Measurements from ENCODE around the gene FRS2.
"Not testable (repeated sequence)": the region's sequence is repeated elsewhere in the genome, so short reads cannot be mapped to it uniquely, and the experiment has no call there.

Gene FRS2

GRCh38 chr12:69588527-69588926 is 118.3 kb downstream of the FRS2 start:
- DNase-seq: no peak

- no peak for DNase-seq
Measured at GRCh38 chr12:69589082-69589481, 118.9 kb downstream of the FRS2 start.

GRCh38 chr12:69595689-69596088 is 125.5 kb downstream of the FRS2 start:
- DNase-seq: no peak

GRCh38 chr12:69598174-69598753 is 128.1 kb downstream of the FRS2 start:
- no peak for DNase-seq

- DNase-seq: no peak
Measured at GRCh38 chr12:69600804-69601203, 130.6 kb downstream of the FRS2 start.

GRCh38 chr12:69601962-69602685 is 131.9 kb downstream of the FRS2 start:
- no peak for DNase-seq

- no peak for DNase-seq
Measured at GRCh38 chr12:69602954-69603353, 132.8 kb downstream of the FRS2 start.

- DNase-seq: not testable (repeated sequence)
Measured at GRCh38 chr12:69603556-69603955, 133.4 kb downstream of the FRS2 start.

- not testable (repeated sequence) for DNase-seq
Measured at GRCh38 chr12:69604275-69604674, 134.1 kb downstream of the FRS2 start.

GRCh38 chr12:69608114-69608513 is 137.9 kb downstream of the FRS2 start:
- no peak for DNase-seq

- no peak for DNase-seq
Measured at GRCh38 chr12:69610126-69610525, 139.9 kb downstream of the FRS2 start.

GRCh38 chr12:69610729-69611128 is 140.5 kb downstream of the FRS2 start, which contains the start of gene LRRC10:
Gene LRRC10, minus strand, starts transcription at chr12:69610907. Its CDS starts 69 bp downstream, at chr12:69610838.
- DNase-seq: no peak

- no peak for DNase-seq
Measured at GRCh38 chr12:69613351-69613750, 143.2 kb downstream of the FRS2 start.

GRCh38 chr12:69616025-69616424 is 145.8 kb downstream of the FRS2 start:
- DNase-seq: no peak

- no peak for DNase-seq
Measured at GRCh38 chr12:69619050-69619449, 148.9 kb downstream of the FRS2 start.

GRCh38 chr12:69620077-69620476 is 149.9 kb downstream of the FRS2 start:
- no peak for DNase-seq

- DNase-seq: no peak
Measured at GRCh38 chr12:69620921-69621320, 150.7 kb downstream of the FRS2 start.

- DNase-seq: no peak
Measured at GRCh38 chr12:69621551-69621950, 151.4 kb downstream of the FRS2 start.

GRCh38 chr12:69623970-69624369 is 153.8 kb downstream of the FRS2 start:
- no peak for DNase-seq

- no peak for DNase-seq
Measured at GRCh38 chr12:69627501-69627900, 157.3 kb downstream of the FRS2 start.

All from CD4-positive, alpha-beta T cell treated with Interleukin-6 for 4 hours (primary cell).